NCI-H82 treated with DMSO at 0.1 percent for 48 hours (cell line): ENCODE results near the gene C17orf107.
A peak's percentile ranks its signal among the peaks of the same experiment; 100 is the strongest.
"Not testable (repeated sequence)": the region's sequence is repeated elsewhere in the genome, so short reads cannot be mapped to it uniquely, and the experiment has no call there.

Experiments used
- DNase-seq: peaks from one replicate; lab custom pipeline; 2025; ENCODE audit not compliant: unreplicated experiment; lab: John Stamatoyannopoulos, UW

The C17orf107 gene

DNA sequence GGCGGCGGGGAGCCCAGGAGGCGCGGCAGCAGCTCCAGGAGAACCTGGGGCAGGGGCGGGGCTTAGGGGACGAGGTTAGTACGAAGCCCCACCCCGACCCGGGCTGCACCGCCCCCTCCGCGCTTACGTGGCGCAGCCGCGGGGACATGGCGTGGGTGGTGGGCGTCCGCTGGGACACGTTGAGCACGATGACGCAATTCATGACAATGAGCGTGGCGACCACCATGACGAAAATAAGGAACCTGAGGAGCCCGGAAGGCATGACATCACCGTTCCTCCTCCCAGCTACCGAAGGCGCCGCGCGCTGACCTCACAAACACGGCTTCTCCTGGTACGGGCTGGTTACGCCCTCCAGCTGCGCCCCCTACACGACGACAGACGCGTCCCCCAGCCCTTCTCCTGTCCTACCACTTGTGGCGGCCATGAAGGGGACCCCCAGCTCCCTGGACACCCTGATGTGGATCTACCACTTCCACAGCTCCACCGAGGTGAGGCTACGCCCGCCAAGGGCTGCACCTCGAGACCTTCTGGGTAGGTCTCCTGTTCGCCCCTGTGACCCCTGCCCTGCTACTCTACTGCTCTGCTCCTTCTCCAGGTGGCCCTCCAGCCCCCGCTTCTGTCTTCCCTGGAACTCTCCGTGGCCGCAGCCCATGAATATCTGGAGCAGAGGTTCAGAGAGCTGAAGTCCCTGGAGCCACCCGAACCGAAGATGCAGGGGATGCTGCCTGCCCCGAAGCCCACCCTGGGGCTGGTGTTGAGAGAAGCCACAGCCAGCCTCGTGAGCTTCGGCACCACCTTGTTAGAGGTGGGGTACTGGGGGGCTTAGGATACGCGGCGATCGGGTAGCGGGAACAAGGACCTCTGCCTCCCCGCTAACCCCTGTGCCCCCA, at the start of gene C17orf107:
Gene C17orf107, plus strand, starts transcription at position 196 of the 890 bp plus-strand sequence. Its CDS starts 227 bp downstream, at position 423.
- DNase-seq: no peak

DNA sequence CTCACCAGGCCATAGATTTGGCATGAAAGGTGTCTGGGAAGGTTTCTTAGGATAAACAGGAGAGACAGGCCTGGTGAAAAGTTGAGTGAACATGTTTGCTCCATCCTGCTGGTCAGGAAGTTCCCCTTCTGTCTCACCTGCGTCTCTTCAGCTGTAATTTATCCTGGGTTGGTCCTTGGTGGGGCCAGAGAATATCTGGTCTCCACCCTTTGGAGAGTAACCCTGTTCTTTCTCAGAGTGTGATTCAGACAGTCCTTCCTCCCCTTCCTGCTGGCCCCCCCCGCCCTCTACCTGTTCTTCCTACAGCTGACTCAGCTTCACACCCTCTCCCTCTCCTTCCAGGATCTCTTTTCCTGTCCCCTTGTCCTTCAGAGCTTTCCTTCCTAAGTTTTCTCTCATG, 49.1 kb upstream of the C17orf107 start:
- no peak for DNase-seq

DNA sequence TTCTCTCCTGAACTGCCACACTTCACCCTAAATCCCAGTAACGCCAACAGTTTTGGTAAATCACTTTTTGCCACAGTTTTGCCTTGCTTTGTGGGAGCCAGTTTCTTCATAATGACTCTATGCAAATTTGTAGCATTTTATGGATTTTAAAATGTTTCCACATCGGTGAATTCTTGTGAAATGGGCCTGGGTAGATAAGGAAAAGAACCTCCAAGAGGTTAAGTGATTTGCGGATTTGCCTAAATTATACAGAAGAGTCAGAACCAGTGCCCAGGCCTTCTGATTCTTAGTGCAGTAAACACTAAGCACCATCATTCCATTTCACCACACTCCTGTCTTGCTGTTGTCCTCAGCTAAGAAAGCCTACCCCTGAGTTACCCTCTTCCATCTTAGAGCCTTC, 48.3 kb upstream of the C17orf107 start:
- no peak for DNase-seq

DNA sequence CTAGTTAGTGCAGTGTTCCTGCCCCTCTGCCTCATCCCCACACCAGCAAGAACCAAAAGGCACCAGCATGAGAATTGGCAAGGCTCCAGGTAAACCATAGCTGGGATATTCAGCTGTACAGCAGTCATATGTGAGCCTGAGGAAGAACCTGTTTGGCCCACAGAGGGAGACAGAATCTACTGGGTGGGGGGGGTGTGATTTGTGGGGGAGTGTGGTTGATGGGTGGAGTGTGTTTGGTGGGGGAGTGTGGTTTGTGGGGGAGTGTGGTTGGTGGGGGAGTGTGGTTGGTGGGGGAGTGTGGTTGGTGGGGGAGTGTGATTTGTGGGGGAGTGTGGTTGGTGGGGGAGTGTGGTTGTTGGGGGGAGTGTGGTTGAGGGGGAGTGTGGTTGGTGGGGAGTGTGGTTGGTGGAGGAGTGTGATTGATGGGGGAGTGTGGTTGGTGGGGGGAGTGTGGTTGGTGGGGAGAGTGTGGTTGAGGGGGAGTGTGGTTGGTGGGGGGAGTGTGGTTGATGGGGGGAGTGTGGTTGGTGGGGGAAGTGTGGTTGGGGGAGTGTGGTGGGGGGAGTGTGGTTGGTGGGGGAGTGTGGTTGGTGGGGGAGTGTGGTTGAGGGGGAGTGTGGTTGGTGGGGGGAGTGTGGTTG, 46.6 kb upstream of the C17orf107 start:
- no peak for DNase-seq

DNA sequence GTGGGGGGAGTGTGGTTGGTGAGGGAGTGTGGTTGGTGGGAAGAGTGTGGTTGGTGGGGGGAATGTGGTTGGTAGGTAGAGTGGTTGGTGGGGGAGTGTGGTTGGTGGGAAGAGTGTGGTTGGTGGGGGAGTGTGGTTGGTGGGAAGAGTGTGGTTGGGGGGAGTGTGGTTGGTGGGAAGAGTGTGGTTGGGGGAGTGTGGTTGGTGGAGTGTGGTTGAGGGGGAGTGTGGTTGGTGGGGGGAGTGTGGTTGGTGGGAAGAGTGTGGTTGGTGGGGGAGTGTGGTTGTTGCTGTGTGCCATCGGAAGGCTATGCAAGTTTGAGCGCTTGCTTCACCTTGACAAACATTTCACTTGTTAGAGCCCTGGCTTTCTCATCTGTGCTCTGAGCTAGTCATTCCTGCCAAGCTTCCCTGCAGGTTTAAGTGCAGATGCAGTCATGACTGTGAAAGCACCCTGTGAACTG, 46.1 kb upstream of the C17orf107 start:
- no peak for DNase-seq

DNA sequence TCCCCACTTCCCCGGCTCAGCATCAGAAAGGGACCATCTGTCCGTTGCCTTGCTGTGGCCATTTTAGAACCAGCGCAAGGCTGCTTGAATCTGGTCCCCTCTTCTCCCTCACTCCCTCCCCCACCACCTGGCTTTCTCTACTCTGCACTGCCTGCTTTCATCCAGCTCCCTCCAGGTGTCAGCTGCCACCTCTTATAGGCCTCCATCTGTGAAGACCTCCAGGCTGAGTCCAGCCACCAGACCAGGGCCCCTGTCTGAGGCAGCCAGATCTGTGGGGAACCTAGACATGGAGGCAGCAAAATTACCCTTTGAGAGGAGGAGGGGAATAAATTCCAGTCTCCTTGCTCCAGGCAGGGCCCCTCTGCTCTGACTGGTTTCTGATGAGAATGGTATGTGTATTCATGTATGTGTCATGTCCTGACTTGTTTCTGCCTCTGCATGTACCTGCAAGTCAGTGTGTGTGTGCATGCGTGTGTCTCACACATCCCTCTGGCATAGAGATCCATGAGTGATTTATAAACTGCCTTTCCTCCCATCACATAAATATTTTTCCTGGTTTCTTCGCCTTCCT, 45.1 kb upstream of the C17orf107 start:
- DNase-seq: no peak

DNA sequence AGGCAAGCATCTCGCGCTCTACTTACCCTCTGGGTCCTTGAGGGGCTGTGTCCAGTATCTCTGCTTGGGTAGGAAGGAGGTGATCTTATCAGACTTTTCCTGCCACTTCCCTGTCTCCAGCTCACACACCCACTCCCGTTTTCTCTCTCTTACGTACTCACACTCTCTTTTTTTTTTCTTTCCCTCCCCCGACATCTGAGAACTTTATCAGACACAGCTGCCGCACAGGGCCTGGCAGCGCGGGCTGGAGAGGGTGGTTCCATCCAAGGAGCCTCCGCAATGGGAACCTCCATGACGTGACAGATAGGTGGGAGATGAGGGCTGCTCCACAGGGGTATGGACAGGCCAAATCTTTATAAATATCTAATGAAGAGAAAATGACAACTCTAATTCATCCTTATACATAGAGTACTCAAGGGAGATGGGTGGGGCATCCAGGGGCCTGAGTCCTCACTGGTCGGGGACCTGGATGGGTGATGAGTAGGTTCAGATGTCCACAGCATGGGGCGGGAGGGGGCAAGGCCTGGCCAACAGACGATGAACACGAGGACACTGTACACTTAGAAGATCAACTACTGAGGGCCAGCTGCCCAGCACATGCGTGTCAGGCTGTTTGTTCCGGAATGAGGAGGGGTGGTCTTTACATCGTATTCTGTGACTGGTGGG, 42.9 kb upstream of the C17orf107 start:
- DNase-seq: no peak

DNA sequence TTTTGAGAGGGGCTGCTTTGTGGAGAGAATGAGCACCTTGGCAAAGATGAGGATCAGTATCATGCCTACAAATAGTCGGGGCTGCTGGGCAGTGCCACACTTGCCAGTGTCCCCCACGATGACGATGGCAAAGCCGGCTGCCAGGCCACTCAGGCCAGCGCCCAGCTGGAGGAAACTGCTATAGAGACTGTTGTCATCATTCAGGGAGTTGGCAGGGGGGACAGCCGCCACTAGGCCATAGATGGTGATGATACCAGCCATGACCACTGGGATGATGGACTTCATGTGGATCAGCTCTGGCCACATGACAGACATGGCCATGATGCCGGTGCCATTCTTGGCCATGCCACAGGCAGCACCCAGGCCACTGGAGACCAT, 42.4 kb upstream of the C17orf107 start:
- no peak for DNase-seq

DNA sequence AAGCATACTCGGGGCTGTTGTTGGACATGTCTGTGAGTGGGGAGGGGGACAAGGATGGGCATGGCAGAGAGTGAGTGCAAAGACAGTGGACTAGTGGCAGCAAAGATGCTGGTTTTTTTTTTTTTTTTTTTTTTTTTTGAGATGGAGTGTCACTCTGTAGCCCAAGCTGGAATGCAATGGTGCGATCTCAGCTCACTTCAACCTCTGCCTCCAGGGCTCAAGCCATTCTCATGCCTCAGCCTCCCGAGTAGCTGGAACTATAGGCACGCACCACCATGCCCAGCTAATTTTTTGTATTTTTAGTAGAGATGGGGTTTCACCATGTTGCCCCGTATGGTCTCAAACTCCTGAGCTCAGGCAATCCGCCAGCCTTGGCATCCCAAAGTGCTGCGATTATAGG, 42.0 kb upstream of the C17orf107 start:
- not testable (repeated sequence) for DNase-seq

DNA sequence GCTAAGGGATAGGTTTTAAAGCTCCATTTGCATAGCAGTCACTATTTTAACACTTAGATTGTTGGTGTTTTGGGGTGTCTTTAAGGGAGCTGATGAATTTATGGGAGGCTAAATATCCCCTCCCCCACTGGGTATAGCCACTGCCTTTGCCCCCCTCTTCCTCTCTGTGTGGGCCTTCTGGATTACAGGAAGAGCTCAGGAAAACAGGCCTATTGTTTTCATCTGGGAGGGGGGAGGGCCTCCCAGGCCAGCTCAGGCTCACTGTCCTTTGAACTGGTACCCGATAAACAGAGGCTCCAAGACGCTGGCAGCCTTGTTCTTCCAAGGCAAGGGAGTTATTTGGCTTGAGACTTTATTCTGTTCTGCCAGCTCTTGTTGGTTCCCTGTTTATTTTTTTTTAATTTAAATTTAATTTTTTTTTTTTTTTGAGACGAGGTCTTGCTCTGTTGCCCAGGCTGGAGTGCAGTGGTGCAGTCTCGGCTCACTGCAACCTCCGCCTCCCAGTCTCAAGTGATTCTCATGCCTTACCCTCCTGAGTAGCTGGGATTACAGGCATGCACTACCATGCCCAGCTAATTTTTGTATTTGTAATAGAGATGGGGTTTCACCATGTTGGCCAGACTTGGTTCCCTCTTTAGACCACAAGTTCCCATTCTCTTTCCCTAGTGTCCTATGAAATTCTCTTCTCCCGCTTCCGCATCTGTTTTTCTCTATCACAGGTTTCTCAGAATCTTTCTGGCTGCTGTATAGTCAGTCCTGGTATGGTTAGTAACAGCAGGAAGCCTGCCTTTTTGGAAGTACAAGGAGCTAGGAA, 41.1 kb upstream of the C17orf107 start:
- DNase-seq: peak; percentile 56

DNA sequence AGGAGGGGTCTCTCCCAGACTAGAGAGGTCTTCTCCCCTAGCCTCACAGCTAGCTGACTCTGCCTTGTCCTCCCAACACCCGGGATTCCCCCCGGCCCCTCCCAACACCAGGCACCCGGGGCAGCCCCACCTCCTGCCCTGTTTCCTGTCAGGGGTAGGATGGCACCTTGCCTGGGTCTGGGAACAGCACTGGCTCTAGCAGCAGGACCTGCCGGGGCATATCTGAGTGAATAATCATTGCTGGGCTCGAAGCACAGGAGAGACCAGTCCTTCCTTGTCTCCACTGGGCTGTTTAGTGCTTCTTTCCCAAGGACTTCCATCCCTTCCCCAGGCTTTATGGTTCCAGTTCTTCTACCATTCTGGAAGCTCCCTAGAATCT, 40.5 kb upstream of the C17orf107 start:
- DNase-seq: no peak

DNA sequence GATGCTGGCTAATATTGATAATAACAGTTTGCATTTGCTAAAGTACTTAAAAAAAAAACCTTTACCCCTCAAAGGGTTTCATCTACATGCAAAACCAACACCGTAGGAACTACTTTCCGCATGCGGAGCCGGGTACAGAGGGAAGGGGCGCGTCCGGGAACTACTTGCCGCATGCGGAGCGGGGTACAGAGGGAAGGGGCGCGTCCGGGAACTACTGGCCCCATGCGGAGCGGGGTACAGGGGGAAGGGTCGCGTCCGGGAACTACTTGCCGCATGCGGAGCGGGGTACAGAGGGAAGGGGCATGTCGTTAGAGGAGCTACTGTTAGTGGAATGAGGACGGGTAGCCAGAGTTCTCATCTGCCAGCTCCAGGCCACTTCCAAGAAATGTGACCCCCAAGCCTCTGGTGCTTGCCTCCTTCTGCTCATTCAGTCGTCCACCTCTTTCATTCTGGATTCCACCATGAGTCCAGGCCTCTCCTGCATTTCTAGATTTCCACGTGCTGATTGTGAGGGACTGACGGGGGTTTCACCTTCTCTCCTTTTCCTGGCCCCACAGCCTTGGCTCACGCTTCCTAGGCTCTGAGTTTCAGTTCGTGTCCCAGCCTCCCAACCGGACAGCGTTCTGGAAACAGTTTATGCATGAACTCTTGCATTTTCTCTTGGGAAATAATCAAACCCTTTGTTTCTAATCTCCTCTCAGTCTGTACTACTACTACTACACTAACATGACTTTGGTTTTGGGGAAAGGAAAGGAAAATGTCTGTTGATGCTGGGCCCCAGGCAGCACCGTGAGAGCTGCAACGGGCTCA, 39.3 kb upstream of the C17orf107 start:
- DNase-seq: no peak

DNA sequence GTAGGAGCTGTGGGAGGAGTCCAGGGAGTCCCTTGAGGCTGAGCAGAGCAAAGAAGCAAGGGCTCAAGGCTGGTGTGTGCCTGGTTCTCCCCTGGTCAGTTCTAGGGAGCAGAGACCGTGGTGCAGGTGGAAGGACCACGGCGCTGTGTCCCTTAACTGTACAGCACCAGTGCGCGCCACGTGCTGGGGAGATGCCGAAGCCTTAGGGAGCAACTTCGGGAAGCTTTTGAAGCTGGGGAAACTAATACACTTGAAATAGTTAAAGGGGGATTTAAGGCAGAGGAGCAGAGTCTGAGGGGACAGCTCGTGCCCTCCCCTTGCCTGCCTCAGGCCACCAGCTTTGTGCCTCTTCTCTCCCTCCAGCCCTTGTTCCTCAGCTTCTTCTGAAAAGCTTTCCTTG, 38.7 kb upstream of the C17orf107 start:
- no peak for DNase-seq

DNA sequence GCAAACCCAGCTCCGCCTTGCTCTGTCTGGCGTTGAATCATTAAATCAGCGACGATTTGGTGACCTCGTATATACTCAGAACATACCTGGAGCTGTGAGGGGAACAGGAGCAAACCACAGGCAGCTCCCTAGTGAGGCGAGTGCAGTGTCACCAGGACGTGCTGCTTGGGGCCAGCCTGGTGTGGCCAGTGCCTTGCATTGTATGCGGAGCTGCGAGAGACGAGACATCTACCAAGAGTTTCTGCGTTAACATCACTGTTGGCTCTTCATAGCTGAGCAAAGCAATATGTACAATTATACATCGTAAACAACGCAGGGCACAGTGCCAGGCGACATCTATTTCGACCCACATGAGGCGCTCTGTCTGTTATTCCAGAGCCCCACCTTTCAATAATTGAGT, 38.3 kb upstream of the C17orf107 start:
- no peak for DNase-seq

DNA sequence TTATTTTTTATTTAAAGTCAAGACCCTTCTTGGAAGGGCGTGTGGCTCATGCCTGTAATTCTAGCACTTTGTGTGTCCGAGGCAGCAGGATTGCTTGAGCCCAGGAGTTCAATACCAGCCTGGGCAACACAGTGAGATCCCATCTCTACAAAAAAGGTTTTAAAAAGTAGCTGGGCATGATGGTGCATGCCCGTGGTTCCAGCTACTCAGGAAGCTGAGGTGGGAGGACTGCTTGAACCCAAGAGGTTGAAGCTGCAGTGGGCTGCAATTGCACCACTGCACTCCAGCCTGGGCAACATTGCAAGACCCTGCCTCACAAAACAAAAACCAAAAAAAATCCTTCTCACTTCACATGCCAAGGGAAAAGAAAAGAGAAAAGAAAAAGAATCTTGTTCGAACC, 36.6 kb upstream of the C17orf107 start:
- no peak for DNase-seq

DNA sequence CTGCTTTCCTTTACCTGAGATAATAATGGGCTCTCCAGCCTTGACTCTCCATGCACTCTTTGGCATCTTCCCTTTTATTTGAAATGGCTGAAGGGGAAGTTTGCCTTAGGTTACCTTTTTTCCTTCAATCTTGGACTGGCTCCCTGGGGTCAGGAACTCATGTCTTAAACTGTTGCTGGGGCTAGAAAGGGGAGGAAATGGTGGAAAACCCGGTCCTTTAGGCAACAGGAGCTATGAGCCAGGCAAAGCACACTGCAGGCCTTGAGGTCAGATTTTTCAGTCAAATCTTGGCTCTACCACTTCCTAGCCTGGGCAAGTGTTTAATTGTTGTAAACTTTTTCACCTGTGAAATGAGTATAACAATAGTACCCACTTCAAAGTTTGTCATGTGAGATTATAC, 36.0 kb upstream of the C17orf107 start:
- DNase-seq: no peak

DNA sequence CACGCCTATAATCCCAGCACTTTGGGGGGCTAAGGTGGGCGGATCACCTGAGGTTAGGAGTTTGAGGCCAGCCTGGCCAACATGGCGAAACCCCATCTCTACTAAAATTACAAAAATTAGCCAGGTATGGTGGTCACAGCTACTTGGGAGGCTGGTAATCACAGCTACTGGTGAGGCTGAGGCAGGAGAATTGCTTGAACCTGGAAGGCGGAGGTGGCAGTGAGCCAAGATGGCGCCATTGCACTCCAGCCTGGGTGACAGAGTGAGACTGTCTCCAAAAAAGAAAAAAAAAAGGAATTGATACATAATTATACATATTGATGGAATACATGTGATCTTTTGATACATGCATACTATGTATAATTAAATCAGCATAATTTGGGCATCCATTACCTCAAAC, 31.8 kb upstream of the C17orf107 start:
- DNase-seq: not testable (repeated sequence)

DNA sequence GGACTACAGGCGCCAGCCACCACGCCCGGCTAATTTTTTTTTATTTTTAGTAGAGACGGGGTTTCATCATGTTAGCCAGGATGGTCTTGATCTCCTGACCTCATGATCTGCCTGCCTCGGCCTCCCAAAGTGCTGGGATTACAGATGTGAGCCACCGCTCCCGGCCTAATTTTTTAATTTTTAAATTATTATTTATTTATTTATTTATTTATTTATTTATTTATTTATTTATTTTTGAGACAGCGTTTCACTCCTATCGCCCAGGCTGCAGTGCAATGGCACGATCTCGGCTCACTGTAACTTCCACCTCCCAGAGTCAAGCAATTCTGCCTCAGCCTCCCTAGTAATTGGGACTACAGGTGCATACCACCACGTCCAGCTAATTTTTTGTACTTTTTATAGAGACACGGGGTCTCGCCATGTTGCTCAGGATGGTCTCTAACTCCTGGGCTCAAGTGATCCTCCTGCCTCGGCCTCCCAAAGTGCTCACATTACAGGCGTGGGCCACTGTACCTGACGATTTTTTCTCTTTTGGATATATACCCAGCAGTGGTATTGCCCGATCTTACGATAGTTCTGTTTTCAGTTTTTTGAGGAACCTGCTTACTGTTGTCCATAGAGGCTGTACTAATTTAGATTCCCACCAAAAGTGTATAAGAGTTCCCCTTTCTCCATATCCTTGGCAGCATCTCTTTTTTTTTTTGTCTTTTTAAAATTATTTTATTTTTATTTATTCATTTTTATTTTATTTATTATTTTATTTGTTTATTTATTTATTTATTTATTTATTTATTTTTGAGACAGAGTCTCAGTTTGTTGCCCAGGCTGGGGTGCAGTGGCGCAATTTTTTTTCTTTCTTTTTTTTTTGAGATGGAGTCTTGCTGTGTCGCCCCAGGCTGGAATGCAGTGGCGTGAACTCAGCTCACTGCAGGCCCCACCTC, 30.0 kb upstream of the C17orf107 start:
- not testable (repeated sequence) for DNase-seq

DNA sequence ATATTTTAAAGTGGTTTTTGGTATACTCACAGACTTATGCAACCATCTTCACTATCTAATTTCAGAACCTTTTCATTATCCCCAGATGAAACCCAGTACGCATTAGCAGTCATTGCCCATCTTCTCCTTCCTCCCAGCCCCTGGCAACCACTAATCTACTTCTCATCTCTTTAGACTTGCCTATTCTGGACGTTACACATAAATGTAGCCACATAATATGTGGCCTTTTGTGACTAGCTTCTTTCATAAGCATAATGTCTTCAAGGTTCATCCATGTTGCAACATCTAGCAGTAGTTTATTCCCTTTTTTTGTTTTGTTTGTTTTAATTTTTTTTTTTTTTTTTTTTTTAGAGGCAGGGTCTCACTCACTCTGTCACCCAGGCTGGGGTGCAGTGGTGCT, 28.5 kb upstream of the C17orf107 start:
- no peak for DNase-seq
